Sigmoid colon (tissue), 4 donors: ENCODE measurements around the gene EIF2B4.
"Not testable (repeated sequence)": the region's sequence is repeated elsewhere in the genome, so short reads cannot be mapped to it uniquely, and the experiment has no call there.

Experiments
- EP300 ChIP-seq, 4 donors: sonication (generic); formaldehyde crosslinking; IDR thresholded peaks; one replicate each; pipeline ENCODE4 v1.6.1; 2017; ENCODE audit warnings: antibody characterized with exemption in 4 of 4
- POLR2A ChIP-seq, 2 donors: fragments of 450-650 bp; IDR thresholded peaks; one replicate each; pipeline ENCODE4 v1.6.1; 2016; ENCODE audit warnings: antibody characterized with exemption in 2 of 2, mild to moderate bottlenecking in 2 of 2, moderate library complexity in 2 of 2
- TF ChIP-seq, protein P1 (sequence below), 4 experiments: fragments of 450-650 bp in 3 of 4; fragments of 200-600 bp in 1 of 4; IDR thresholded peaks; one replicate each; pipeline ENCODE4 v1.5.1; 2016 to 2019; ENCODE audit warnings: antibody characterized with exemption in 4 of 4, mild to moderate bottlenecking in 3 of 4, moderate library complexity in 2 of 4

DNA sequence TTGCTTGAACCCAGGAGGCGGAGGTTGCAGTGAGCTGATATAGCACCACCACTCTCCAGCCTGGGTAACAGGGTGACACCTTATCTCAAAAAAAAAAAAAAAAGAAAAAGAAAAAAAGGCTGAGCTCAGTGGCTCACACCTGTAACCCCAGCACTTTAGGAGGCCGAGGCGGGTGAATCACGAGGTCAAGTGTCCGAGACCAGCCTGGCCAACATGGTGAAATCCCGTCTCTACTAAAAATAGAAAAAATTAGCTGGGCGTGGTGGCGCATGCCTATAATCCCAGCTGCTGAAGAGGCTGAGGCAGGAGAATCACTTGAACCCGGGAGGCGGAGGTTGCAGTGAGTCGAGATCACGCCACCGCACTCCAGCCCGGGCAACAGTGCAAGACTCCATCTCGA, 50.3 kb downstream of the EIF2B4 start:
- TF ChIP-seq, protein P1, sequence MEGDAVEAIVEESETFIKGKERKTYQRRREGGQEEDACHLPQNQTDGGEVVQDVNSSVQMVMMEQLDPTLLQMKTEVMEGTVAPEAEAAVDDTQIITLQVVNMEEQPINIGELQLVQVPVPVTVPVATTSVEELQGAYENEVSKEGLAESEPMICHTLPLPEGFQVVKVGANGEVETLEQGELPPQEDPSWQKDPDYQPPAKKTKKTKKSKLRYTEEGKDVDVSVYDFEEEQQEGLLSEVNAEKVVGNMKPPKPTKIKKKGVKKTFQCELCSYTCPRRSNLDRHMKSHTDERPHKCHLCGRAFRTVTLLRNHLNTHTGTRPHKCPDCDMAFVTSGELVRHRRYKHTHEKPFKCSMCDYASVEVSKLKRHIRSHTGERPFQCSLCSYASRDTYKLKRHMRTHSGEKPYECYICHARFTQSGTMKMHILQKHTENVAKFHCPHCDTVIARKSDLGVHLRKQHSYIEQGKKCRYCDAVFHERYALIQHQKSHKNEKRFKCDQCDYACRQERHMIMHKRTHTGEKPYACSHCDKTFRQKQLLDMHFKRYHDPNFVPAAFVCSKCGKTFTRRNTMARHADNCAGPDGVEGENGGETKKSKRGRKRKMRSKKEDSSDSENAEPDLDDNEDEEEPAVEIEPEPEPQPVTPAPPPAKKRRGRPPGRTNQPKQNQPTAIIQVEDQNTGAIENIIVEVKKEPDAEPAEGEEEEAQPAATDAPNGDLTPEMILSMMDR (IDR thresholded peaks at IDR 0.05), result not testable (repeated sequence)
- TF ChIP-seq POLR2A, EP300 (IDR thresholded peaks at IDR 0.05): not testable (repeated sequence)
